Esophagus muscularis mucosa (tissue), 4 donors: Measurements from ENCODE around the gene ATG16L2. TPM values are rescaled to one million over a fixed set of nuclear protein-coding genes. Genes with fewer than 3 reads are reported as not detected.
A peak's percentile ranks its signal among the peaks of the same experiment; 100 is the strongest.

Experiments used
- DNase-seq: peaks from one replicate; pipeline ENCODE4 v3.0.0-alpha.2; 2017; ENCODE audit errors: extremely low spot score
- H3K27ac ChIP-seq, 4 donors: fragments of 200-600 bp; sonication (generic); replicated peaks in 1 of 4; 1 replicate in 3 of 4; 2 replicates in 1 of 4; pipeline ENCODE4 v1.5.1; 2016 to 2019; ENCODE audit warnings: mild to moderate bottlenecking in 1 of 4
- H3K27me3 ChIP-seq, 4 donors: fragments of 200-600 bp; sonication (generic); one replicate each; pipeline versions ENCODE4 v1.5.1 to v1.6.0; 2016 to 2019
- H3K36me3 ChIP-seq, 4 donors: fragments of 200-600 bp; sonication (generic); one replicate each; pipeline ENCODE4 v1.5.1; 2016 to 2019
- H3K4me1 ChIP-seq, 4 donors: fragments of 200-600 bp; sonication (generic); one replicate each; pipeline ENCODE4 v1.5.1; 2016 to 2019
- H3K4me3 ChIP-seq, 4 donors: fragments of 200-600 bp; sonication (generic); 1 replicate in 2 of 4; 2 replicates in 2 of 4; pipeline ENCODE4 v1.5.1; 2016 to 2019; ENCODE audit warnings: mild to moderate bottlenecking in 4 of 4, moderate library complexity in 1 of 4
- H3K9me3 ChIP-seq, 4 donors: fragments of 200-600 bp; sonication (generic); 1 replicate in 3 of 4; 2 replicates in 1 of 4; pipeline ENCODE4 v1.5.1; 2016 to 2019
- EP300 ChIP-seq: sonication (generic); formaldehyde crosslinking; IDR thresholded peaks from one replicate; pipeline ENCODE4 v1.6.1; 2017; ENCODE audit warnings: antibody characterized with exemption
- POLR2A ChIP-seq: fragments of 450-650 bp; IDR thresholded peaks from one replicate; pipeline ENCODE4 v1.6.1; 2017; ENCODE audit warnings: antibody characterized with exemption, moderate library complexity, mild to moderate bottlenecking, low read depth
- POLR2AphosphoS5 ChIP-seq, 2 donors: sonication (generic); formaldehyde crosslinking; IDR thresholded peaks; one replicate each; pipeline ENCODE4 v1.6.1; 2017; ENCODE audit warnings: antibody characterized with exemption in 2 of 2
- WGBS: methylation state at CpG from one replicate; pipeline ENCODE4 v1.1.5; 2018; 5-methylcytosine and 5-hydroxymethylcytosine counted together
- intact Hi-C: fragments of 100-400 bp; cut with DNase I; formaldehyde crosslinking; loops from one replicate; pipeline ENCODE4 v1.15.1; 2023
- total RNA-seq, 4 donors: library from RNA; depleted of rRNA; stranded (reverse); fragments of >200 nt; gene quantifications; one replicate each; pipeline versions ENCODE4 v1.1.0 to v1.2.1, GENCODE V29; 2016
- TF ChIP-seq, protein P1 (sequence below), 3 experiments: fragments of 200-600 bp in 2 of 3; fragments of 450-650 bp in 1 of 3; sonication (generic) in 2 of 3; IDR thresholded peaks; one replicate each; pipeline ENCODE4 v1.5.1; 2017 to 2019; ENCODE audit warnings: antibody characterized with exemption in 3 of 3, mild to moderate bottlenecking in 2 of 3, moderate library complexity in 1 of 3

The ATG16L2 gene
- total RNA-seq, 4 donors from 2014 or later: 11.8 to 19.3 (median 18.2) TPM

DNA sequence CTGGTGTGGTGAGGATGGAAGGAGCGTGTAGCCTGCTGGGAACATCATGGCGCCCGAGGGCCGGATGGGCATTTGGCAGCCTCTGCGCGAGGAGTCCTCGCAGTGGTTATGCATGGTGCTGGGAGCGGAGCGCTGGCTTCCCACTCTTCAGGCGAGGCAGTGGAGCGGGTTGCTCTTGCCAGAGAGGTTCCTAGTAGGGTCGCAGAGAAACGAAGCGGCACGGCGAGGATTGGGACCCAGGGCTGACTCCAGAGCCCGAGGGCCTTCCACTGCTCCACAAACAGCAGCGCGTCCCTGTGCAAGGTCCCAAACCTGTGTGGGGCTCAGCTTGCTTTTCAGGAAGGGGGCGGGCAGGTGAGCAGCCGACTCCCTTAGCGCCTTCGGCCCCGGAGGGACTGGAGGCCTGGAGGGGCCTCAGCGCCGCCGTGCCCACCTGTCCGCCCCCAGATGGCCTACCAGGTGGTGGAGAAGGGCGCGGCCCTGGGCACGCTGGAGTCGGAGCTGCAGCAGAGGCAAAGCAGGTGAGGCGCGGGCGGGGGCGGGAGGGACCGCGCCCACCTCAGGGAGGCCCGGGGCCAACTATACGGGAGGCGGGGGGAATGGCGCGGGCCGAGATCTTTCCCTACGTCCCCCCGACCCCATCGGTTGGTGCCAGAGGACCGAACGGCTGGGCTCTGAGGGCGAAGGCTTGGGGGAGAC is 7.2 kb downstream of the ATG16L2 start:
- H3K36me3 ChIP-seq: peaks cover 3 to 36% (median 25%) of the 10 kb centered on the region in 4 donors
- H3K27ac ChIP-seq: peak overlapping the region; percentile 69 to 80 (median 76)

DNA sequence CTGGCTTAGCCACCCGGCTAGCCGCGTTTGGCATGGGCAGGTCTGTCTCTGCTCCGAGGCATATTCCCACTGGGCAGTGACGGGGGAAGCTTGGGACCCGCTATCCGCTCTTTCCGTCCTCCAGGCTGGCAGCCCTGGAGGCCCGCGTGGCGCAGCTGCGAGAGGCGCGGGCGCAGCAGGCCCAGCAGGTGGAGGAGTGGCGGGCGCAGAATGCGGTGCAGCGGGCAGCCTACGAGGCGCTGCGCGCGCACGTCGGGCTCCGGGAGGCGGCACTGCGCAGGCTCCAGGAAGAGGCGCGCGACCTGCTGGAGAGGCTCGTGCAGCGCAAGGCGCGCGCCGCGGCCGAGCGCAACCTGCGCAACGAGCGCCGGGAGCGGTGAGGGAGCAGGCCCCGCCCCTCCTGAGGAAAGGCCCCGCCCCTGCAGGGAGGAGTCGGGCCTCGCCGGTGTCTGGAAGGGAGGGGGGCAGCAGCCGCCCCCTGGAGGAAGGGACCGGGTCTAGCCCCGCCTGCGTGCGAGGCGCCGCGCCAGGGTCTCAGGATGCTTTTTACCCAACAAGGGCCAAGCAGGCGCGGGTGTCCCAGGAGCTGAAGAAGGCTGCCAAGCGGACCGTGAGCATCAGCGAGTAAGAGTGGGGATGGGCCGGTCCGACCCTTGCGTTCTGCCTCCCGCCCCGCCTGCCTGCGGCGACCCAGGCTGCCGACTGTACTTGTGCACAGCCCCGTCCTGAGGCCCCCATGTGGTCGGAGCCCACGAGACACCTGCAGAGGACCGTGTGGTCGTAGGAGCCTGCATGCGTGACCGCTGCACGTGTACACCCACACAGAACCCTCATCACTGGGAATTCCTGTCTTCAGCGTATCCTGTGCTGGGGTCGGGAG is 7.9 kb downstream of the ATG16L2 start:
- peak overlapping the region; percentile 69 to 80 (median 76) for H3K27ac ChIP-seq
- peaks cover 3 to 31% (median 22%) of the 10 kb centered on the region in 4 donors for H3K36me3 ChIP-seq
- H3K27me3 ChIP-seq: no peaks in the 10 kb centered on the region
- intact Hi-C loops: no loop called here
- H3K9me3 ChIP-seq: no peaks in the 10 kb centered on the region
- peak overlapping the region; percentile 48 to 66 (median 60) for H3K4me3 ChIP-seq
- H3K4me1 ChIP-seq: peaks cover 16 to 22% (median 19%) of the 10 kb centered on the region in 4 donors
- WGBS: 21% methylated on average over 21 of the region's 82 CpGs
- no peak for DNase-seq
- TF ChIP-seq POLR2A (no peak), POLR2AphosphoS5 (IDR thresholded peaks at IDR 0.05) (peak; percentile 73 to 83), EP300 (no peak)
- TF ChIP-seq, protein P1, sequence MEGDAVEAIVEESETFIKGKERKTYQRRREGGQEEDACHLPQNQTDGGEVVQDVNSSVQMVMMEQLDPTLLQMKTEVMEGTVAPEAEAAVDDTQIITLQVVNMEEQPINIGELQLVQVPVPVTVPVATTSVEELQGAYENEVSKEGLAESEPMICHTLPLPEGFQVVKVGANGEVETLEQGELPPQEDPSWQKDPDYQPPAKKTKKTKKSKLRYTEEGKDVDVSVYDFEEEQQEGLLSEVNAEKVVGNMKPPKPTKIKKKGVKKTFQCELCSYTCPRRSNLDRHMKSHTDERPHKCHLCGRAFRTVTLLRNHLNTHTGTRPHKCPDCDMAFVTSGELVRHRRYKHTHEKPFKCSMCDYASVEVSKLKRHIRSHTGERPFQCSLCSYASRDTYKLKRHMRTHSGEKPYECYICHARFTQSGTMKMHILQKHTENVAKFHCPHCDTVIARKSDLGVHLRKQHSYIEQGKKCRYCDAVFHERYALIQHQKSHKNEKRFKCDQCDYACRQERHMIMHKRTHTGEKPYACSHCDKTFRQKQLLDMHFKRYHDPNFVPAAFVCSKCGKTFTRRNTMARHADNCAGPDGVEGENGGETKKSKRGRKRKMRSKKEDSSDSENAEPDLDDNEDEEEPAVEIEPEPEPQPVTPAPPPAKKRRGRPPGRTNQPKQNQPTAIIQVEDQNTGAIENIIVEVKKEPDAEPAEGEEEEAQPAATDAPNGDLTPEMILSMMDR (IDR thresholded peaks at IDR 0.05): peak; percentile 24 to 51 (median 34)

More for the DNA sequence above, 7.2 kb downstream of the ATG16L2 start:
- intact Hi-C loops: no loop called here
- TF ChIP-seq POLR2AphosphoS5 (IDR thresholded peaks at IDR 0.05): no peak
- no peak for TF ChIP-seq EP300
- no peak for TF ChIP-seq POLR2A
- TF ChIP-seq, protein P1 (IDR thresholded peaks at IDR 0.05): no peak
- Histone ChIP-seq H3K4me3 (peak overlapping the region; percentile 48 to 66 (median 60)), H3K4me1 (peaks cover 17 to 28% (median 23%) of the 10 kb centered on the region in 4 donors), H3K9me3 (no peaks in the 10 kb centered on the region), H3K27me3 (no peaks in the 10 kb centered on the region)
- 95% methylated on average over 10 of the region's 50 CpGs for WGBS
- no peak for DNase-seq

DNA sequence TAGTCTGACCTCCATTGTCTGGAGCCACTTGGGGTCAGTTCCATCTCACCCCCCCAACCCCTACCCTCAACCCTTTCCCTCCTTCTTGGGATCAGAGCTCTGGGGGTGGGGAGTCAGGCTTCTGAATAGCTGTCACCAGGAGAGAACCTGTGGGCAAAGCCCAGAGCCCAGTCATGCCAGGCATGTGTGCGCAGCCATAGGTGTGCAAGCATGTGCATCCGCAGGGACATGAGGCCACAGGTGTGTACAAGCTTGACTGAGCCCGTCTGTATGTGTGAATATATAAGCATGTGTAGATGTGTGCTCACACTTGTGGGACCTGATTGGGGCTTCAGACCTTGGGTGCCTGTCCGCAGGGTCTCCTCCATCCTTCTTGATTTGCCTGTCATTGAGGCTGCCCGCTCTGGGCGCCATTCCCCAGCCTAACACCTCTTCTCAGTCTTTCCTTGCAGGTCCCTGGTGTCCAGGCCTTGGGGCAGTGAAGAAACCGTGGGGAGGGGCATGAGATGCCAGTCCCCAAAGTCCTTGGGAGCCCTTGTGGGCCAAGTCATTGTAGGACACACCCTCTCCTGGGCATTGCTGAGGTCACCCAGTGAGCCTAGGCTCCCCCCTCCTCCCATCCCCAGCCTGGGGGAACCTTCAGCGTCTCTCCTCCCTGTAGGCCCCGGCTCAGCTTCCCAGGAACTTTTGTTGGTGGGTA is 9.0 kb downstream of the ATG16L2 start:
- TF ChIP-seq POLR2A (no peak), EP300 (no peak)
- H3K27me3 ChIP-seq: no peaks in the 10 kb centered on the region
- no peaks in the 10 kb centered on the region for H3K9me3 ChIP-seq
- H3K4me3 ChIP-seq: no peak overlapping the region
- WGBS: 94% methylated on average over 9 of the region's 9 CpGs
- peak overlapping the region; percentile 69 to 78 (median 74) for H3K27ac ChIP-seq
- peaks cover 16 to 25% (median 22%) of the 10 kb centered on the region in 4 donors for H3K4me1 ChIP-seq
- H3K36me3 ChIP-seq: peaks cover 3 to 22% (median 14%) of the 10 kb centered on the region in 4 donors
- DNase-seq: no peak
- intact Hi-C loops: no loop called here

DNA sequence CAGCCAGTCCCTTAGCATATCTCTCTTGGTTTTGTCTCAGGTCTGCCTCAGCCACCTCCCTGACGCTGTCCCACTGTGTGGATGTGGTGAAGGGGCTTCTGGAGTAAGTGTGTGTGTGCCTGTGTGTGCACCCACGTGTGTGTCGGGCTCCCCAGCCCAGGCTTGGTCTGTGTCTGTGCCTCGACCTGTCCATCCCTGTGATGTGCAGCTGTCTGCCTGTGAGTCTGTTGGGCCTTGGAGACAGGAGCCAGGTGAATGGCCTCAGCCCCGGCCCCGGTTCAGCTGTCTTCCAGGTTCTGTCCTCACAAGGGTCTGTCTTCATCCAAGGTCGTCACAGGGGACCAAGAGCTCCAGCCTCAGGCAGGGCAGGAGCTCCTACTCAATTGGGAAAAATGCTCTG is 9.8 kb downstream of the ATG16L2 start:
- no peak overlapping the region for H3K4me3 ChIP-seq
- intact Hi-C loops: no loop called here
- DNase-seq: no peak
- peak overlapping the region in 1 of 4 donors; percentile 24 for H3K27ac ChIP-seq
- H3K4me1 ChIP-seq: peaks cover 16 to 28% (median 24%) of the 10 kb centered on the region in 4 donors
- TF ChIP-seq POLR2A (no peak), EP300 (no peak), POLR2AphosphoS5 (IDR thresholded peaks at IDR 0.05) (no peak)
- TF ChIP-seq, protein P1 (IDR thresholded peaks at IDR 0.05): no peak
- H3K27me3 ChIP-seq: no peaks in the 10 kb centered on the region
- peaks cover 3 to 22% (median 14%) of the 10 kb centered on the region in 4 donors for H3K36me3 ChIP-seq
- WGBS: 87% methylated on average over 6 of the region's 7 CpGs
- H3K9me3 ChIP-seq: no peaks in the 10 kb centered on the region
